OCI-LY7 (cell line): ENCODE measurements around the gene DNAJB4. TPM values are rescaled to one million over a fixed set of nuclear protein-coding genes. Genes with fewer than 3 reads are reported as not detected.

Experiments used
- BruUV-seq: library from RNA; stranded (reverse); fragments of 400-500 nt; replicated peaks from 2 replicates; lab custom pipeline; 2021; lab: Mats Ljungman, UMichigan
- CTCF ChIA-PET: fragments of 300-600 bp; sonication (Branson Sonifier 250); formaldehyde crosslinking; loops from one replicate; lab custom pipeline; 2022; ENCODE audit warnings: antibody characterized with exemption; ENCODE audit not compliant: unreplicated experiment; lab: Charles Lee
- POLR2A ChIA-PET: fragments of 300-600 bp; sonication (Branson Sonifier 250); formaldehyde crosslinking; loops from one replicate; lab custom pipeline; 2022; ENCODE audit warnings: antibody characterized with exemption; lab: Charles Lee
- DNase-seq: peaks from one replicate; pipeline ENCODE4 v3.0.0-alpha.2; 2015; ENCODE audit warnings: low spot score
- H2AFZ ChIP-seq: fragments of 200-600 bp; sonication (generic), shearing (Covaris generic); 2 replicates; pipeline ENCODE4 v1.6.1; 2014; ENCODE audit warnings: mild to moderate bottlenecking, antibody characterized with exemption, low read length, moderate library complexity
- H3K27ac ChIP-seq: fragments of 200-600 bp; sonication (generic); 2 replicates; pipeline ENCODE4 v1.5.1; 2014; ENCODE audit warnings: mixed run types, low read depth, mild to moderate bottlenecking, moderate library complexity, low read length, inconsistent platforms; ENCODE audit not compliant: poor library complexity, severe bottlenecking
- H3K36me3 ChIP-seq: fragments of 200-600 bp; sonication (generic); 2 replicates; pipeline ENCODE4 v1.6.1; 2014; ENCODE audit warnings: mild to moderate bottlenecking, antibody characterized with exemption, low read length, moderate library complexity, mixed read lengths; ENCODE audit not compliant: insufficient read depth
- H3K4me1 ChIP-seq: fragments of 200-600 bp; sonication (generic); 2 replicates; pipeline ENCODE4 v1.5.1; 2014; ENCODE audit warnings: mild to moderate bottlenecking, low read length; ENCODE audit not compliant: insufficient read depth, poor library complexity, severe bottlenecking
- H3K4me2 ChIP-seq: fragments of 200-600 bp; sonication (generic); 2 replicates; pipeline ENCODE4 v1.6.1; 2014; ENCODE audit warnings: mild to moderate bottlenecking, low read length
- H3K4me3 ChIP-seq: fragments of 200-600 bp; sonication (generic); 2 replicates; pipeline ENCODE4 v1.5.1; 2014; ENCODE audit warnings: mild to moderate bottlenecking, low read depth, low read length; ENCODE audit not compliant: poor library complexity, severe bottlenecking
- H3K79me2 ChIP-seq: fragments of 200-600 bp; sonication (generic); 2 replicates; pipeline ENCODE4 v1.6.1; 2016; ENCODE audit warnings: low read depth, mild to moderate bottlenecking, low read length, moderate library complexity, mixed read lengths; ENCODE audit not compliant: insufficient read depth
- H3K9me2 ChIP-seq: fragments of 200-600 bp; sonication (generic); 2 replicates; pipeline ENCODE4 v1.6.1; 2016; ENCODE audit warnings: mild to moderate bottlenecking, low read length, mixed read lengths; ENCODE audit not compliant: insufficient read depth
- H3K9me3 ChIP-seq: fragments of 200-600 bp; sonication (generic); 2 replicates; pipeline ENCODE4 v1.6.1; 2014; ENCODE audit warnings: mild to moderate bottlenecking, mixed run types, low read length, mixed read lengths
- H4K20me1 ChIP-seq: fragments of 200-600 bp; sonication (generic); 2 replicates; pipeline ENCODE4 v1.6.1; 2014; ENCODE audit warnings: mild to moderate bottlenecking, antibody characterized with exemption, low read length, moderate library complexity, mixed read lengths; ENCODE audit not compliant: insufficient read depth
- EZH2phosphoT487 ChIP-seq: fragments of 200-600 bp; sonication (generic); IDR thresholded peaks from 2 replicates; pipeline ENCODE4 v1.6.1; 2018; ENCODE audit warnings: low read depth, borderline replicate concordance, mild to moderate bottlenecking, mixed run types, antibody characterized with exemption, low read length, moderate library complexity, mixed read lengths
- intact Hi-C: fragments of 100-400 bp; cut with micrococcal nuclease; formaldehyde crosslinking; loops from one replicate; pipeline ENCODE4 v1.10.0; 2022; ENCODE audit not compliant: unreplicated experiment
- total RNA-seq, 2 experiments: library from RNA; depleted of rRNA in 1 of 2; stranded (reverse); fragments of >200 nt in 1 of 2; shearing (Covaris generic) in 1 of 2; gene quantifications; 2 replicates each; pipeline ENCODE4 v1.2.3, GENCODE V29; 2014 to 2022
- TF ChIP-seq, protein P1 (sequence below): fragments of 200-600 bp; sonication (generic); conservative IDR thresholded peaks from 2 replicates; pipeline ENCODE4 v1.5.1; 2014; ENCODE audit warnings: mild to moderate bottlenecking, antibody characterized with exemption, low read length, moderate library complexity, mixed read lengths

Gene DNAJB4
- total RNA-seq, 2 experiments from 2014 or later: 12.6 to 15.8 TPM

DNA sequence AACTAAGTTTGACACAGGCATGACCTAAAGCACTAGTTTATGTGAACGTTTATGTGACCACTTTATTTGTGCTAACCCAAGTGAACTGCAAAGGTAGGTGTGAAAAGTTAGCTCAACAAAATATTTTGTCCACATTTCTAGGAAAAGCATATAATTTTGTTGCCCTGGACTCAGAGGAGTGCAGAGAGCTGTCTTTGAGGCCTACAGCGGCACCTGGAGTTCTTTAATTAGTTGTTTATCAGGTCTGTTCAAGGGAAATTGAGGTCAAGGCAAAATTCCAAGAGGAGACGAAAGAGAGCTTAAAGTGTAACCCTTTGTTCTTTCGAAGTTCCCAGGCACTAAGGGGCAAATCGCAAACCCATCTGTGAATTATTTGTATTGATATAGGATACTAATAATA is 42.4 kb downstream of the DNAJB4 start:
- TF ChIP-seq EZH2phosphoT487: no peak
- TF ChIP-seq, protein P1, sequence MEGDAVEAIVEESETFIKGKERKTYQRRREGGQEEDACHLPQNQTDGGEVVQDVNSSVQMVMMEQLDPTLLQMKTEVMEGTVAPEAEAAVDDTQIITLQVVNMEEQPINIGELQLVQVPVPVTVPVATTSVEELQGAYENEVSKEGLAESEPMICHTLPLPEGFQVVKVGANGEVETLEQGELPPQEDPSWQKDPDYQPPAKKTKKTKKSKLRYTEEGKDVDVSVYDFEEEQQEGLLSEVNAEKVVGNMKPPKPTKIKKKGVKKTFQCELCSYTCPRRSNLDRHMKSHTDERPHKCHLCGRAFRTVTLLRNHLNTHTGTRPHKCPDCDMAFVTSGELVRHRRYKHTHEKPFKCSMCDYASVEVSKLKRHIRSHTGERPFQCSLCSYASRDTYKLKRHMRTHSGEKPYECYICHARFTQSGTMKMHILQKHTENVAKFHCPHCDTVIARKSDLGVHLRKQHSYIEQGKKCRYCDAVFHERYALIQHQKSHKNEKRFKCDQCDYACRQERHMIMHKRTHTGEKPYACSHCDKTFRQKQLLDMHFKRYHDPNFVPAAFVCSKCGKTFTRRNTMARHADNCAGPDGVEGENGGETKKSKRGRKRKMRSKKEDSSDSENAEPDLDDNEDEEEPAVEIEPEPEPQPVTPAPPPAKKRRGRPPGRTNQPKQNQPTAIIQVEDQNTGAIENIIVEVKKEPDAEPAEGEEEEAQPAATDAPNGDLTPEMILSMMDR: no peak
- Histone ChIP-seq H3K4me2 (no peak overlapping the region), H3K4me1 (no peaks in the 10 kb centered on the region), H3K79me2 (no peaks in the 10 kb centered on the region), H3K27ac (no peak overlapping the region), H4K20me1 (no peaks in the 10 kb centered on the region), H3K36me3 (no peaks in the 10 kb centered on the region), H3K9me3 (no peaks in the 10 kb centered on the region), H3K4me3 (no peak overlapping the region), H2AFZ (no peak overlapping the region), H3K9me2 (no peaks in the 10 kb centered on the region)
- intact Hi-C loops: no loop called here
- no TSS peak for BruUV-seq
- DNase-seq: no peak
- CTCF ChIA-PET: no interaction called here
- POLR2A ChIA-PET: interaction anchor here (0.6 to 0.9 kb wide), 2 partner anchors 18 to 818 kb away, joined by 3 read pairs; no protein-coding TSS in a partner anchor

DNA sequence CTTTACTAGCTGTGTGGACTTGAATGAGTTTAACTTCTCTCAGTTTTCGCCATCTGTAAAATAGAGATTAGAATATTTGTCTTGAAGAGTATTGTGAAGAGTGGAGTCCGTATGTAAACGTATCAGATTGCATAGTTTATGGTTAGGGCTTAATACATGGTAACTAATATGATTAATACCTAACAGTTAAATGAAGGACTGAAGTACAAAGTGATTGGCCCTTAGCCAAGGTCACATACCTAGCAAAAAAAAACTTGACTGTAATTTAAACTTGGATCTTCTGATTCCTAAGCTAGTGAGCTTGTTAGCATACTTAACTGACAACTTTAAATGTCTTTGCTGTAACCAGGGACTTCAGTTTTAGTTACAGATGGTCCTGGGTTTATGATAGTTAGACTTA is 42.9 kb downstream of the DNAJB4 start:
- Histone ChIP-seq H3K4me2 (no peak overlapping the region), H4K20me1 (no peaks in the 10 kb centered on the region), H2AFZ (no peak overlapping the region), H3K9me3 (no peaks in the 10 kb centered on the region), H3K9me2 (no peaks in the 10 kb centered on the region), H3K4me3 (no peak overlapping the region), H3K27ac (no peak overlapping the region), H3K79me2 (no peaks in the 10 kb centered on the region), H3K4me1 (no peaks in the 10 kb centered on the region), H3K36me3 (no peaks in the 10 kb centered on the region)
- TF ChIP-seq EZH2phosphoT487: no peak
- TF ChIP-seq, protein P1: no peak
- intact Hi-C loops: no loop called here
- ChIA-PET CTCF (no interaction called here), POLR2A (interaction anchor here (0.6 to 1.0 kb wide), 3 partner anchors 18 to 818 kb away, joined by 3 read pairs; no protein-coding TSS in a partner anchor)
- no peak for DNase-seq
- BruUV-seq: no TSS peak

GRCh38 chr1:78048446-78048845 is 43.7 kb downstream of the DNAJB4 start:
- Histone ChIP-seq H3K27ac (no peak overlapping the region), H4K20me1 (no peaks in the 10 kb centered on the region), H3K4me1 (no peaks in the 10 kb centered on the region), H3K9me3 (no peaks in the 10 kb centered on the region), H3K4me2 (no peak overlapping the region), H3K79me2 (no peaks in the 10 kb centered on the region), H3K9me2 (no peaks in the 10 kb centered on the region), H3K36me3 (no peaks in the 10 kb centered on the region), H3K4me3 (no peak overlapping the region), H2AFZ (no peak overlapping the region; the same call in 1 of the 2 replicates)
- DNase-seq: no peak
- BruUV-seq: no TSS peak
- intact Hi-C loops: no loop called here
- TF ChIP-seq, protein P1: no peak
- TF ChIP-seq EZH2phosphoT487: no peak
- ChIA-PET CTCF (no interaction called here), POLR2A (interaction anchor here (0.9 to 1.1 kb wide), 3 partner anchors 9 to 461 kb away, joined by 3 read pairs; no protein-coding TSS in a partner anchor)
